Lower leg skin (tissue), 4 donors: ENCODE measurements around the gene TTC12. TPM values are rescaled to one million over a fixed set of nuclear protein-coding genes. Genes with fewer than 3 reads are reported as not detected.

ENCODE experiments used
- DNase-seq, 2 donors: peaks; one replicate each; pipeline ENCODE4 v3.0.0-alpha.2; 2019; ENCODE audit warnings: low spot score in 2 of 2
- H3K4me3 ChIP-seq: fragments of 200-600 bp; sonication (generic); 2 replicates; pipeline ENCODE4 v1.5.1; 2017; ENCODE audit warnings: mild to moderate bottlenecking, low read depth; ENCODE audit not compliant: poor library complexity, severe bottlenecking
- POLR2A ChIP-seq, 2 donors: fragments of 450-650 bp; IDR thresholded peaks; one replicate each; pipeline ENCODE4 v1.6.1; 2016 to 2017; ENCODE audit warnings: antibody characterized with exemption in 2 of 2, mild to moderate bottlenecking in 1 of 2, moderate library complexity in 1 of 2
- WGBS, 2 donors: methylation state at CpG; one replicate each; pipeline ENCODE4 v1.1.5; 2018; 5-methylcytosine and 5-hydroxymethylcytosine counted together
- intact Hi-C: fragments of 100-400 bp; cut with DNase I; formaldehyde crosslinking; loops from one replicate; pipeline ENCODE4 v1.15.0; 2023; ENCODE audit warnings: low total_unique reads
- total RNA-seq, 4 donors: library from RNA; depleted of rRNA; stranded (reverse); fragments of >200 nt; gene quantifications; one replicate each; pipeline ENCODE4 v1.1.0, GENCODE V29; 2016
- TF ChIP-seq, protein P1 (sequence below), 3 donors: fragments of 450-650 bp; IDR thresholded peaks; one replicate each; pipeline ENCODE4 v1.5.1; 2016; ENCODE audit warnings: antibody characterized with exemption in 3 of 3, mild to moderate bottlenecking in 3 of 3, moderate library complexity in 2 of 3

The TTC12 gene
- total RNA-seq, 4 donors from 2014 or later, result 14.5 to 48.2 (median 21.9) TPM

DNA sequence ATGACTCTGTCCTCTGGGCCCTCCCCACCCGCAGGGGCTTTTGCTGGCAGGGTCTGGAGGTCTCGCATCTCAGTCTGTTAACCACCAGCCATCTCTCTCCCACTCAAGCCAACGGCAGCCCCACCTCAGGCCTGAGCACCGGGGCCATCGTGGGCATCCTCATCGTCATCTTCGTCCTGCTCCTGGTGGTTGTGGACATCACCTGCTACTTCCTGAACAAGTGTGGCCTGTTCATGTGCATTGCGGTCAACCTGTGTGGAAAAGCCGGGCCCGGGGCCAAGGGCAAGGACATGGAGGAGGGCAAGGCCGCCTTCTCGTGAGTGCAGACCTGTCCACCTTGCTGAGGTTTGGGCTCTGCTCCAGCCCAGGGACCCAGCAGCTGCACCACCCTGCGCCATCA, 44.3 kb upstream of the TTC12 start:
- intact Hi-C loops, result no loop called here
- DNase-seq, result peak in 1 of 2 donors; percentile 75
- no peak overlapping the region for H3K4me3 ChIP-seq
- 94 to 99% methylated on average over 13 of the region's 13 CpGs for WGBS, 2 donors
- TF ChIP-seq POLR2A (IDR thresholded peaks at IDR 0.05), result no peak
- TF ChIP-seq, protein P1, sequence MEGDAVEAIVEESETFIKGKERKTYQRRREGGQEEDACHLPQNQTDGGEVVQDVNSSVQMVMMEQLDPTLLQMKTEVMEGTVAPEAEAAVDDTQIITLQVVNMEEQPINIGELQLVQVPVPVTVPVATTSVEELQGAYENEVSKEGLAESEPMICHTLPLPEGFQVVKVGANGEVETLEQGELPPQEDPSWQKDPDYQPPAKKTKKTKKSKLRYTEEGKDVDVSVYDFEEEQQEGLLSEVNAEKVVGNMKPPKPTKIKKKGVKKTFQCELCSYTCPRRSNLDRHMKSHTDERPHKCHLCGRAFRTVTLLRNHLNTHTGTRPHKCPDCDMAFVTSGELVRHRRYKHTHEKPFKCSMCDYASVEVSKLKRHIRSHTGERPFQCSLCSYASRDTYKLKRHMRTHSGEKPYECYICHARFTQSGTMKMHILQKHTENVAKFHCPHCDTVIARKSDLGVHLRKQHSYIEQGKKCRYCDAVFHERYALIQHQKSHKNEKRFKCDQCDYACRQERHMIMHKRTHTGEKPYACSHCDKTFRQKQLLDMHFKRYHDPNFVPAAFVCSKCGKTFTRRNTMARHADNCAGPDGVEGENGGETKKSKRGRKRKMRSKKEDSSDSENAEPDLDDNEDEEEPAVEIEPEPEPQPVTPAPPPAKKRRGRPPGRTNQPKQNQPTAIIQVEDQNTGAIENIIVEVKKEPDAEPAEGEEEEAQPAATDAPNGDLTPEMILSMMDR (IDR thresholded peaks at IDR 0.05), result no peak

DNA sequence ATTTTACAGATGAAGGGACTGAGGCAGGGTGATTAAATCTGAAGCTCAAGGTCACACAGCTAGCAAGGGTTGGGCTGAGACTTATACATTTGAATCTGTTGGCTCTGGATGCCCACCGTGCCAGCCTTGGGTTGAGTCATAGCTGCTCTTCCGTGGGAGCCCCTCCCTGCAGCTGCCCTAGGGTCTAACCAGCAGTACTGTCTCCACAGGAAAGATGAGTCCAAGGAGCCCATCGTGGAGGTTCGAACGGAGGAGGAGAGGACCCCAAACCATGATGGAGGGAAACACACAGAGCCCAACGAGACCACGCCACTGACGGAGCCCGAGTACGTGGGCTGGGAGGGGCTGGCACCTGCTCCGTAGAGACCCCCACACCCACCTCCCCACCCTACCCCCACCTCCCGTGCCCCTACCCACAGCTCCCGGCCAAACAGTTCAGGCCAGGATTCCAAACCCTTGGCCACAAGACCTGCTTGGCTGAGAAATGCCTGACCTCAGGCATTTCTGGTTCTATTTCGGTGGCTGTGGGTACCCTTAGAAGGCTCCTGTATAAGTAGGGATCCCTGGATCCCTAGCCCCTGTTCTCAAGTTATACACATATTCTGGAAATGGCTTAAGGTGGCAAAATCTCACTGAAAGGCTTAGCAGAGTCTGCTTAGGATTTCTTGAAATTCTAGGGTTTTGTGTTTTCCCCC, 42.7 kb upstream of the TTC12 start:
- no peak overlapping the region for H3K4me3 ChIP-seq
- TF ChIP-seq POLR2A (IDR thresholded peaks at IDR 0.05), result no peak
- DNase-seq, result peak in 1 of 2 donors; percentile 71
- WGBS, 2 donors, result 84 to 91% methylated on average over 13 to 14 of the region's 14 CpGs
- intact Hi-C loops, result no loop called here

DNA sequence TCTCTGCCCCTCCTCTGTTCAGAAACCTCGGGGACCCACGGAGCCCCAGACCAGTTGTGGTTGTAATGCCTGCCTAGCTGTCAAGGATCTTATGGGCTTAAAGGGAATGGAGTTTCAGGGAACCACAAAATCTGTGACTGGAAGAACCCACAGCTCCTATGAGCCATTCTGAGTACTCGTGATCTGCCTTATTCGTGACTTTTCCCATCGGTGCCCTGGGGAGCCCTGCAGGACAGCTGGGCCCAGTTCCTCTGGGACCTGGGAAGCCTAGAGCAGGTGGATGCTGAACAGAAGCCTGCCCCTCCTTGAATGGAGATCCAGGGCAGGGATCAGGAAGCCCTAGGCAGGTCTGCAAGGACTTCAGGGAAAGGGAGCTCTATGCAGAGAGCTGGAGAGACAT, 42.1 kb upstream of the TTC12 start:
- 65 to 72% methylated on average over 5 of the region's 5 CpGs for WGBS, 2 donors
- TF ChIP-seq, protein P1 (IDR thresholded peaks at IDR 0.05), result no peak
- TF ChIP-seq POLR2A (IDR thresholded peaks at IDR 0.05), result no peak
- H3K4me3 ChIP-seq, result no peak overlapping the region
- intact Hi-C loops, result no loop called here
- DNase-seq, result no peak

DNA sequence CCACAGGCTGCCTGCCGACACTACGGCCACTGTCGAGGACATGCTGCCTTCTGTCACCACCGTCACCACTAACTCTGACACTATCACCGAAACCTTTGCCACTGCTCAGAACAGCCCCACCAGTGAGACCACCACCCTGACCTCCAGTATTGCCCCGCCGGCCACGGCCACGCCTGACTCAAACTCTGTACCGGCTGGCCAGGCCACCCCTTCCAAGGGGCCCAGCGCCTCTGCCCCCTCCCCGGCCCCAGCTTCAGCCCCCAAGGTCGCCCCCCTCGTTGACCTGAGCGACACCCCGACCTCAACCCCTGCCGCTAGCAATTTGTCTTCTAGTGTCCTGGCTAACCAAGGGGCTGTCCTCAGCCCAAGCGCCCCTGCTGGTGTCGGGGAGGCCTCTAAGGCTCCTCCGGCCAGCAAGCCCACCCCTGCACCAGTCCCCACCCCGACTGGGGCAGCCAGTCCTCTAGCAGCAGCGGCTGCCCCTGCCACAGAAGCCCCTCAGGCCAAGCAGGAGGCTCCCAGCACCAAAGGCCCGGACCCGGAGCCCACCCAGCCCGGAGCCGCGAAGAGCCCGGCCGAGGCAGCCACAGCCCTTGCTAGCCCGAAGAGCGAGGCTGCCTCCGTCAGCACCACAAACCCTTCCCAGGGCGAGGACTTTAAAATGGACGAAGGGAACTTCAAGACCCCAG, 41.3 kb upstream of the TTC12 start:
- intact Hi-C loops, result no loop called here
- H3K4me3 ChIP-seq, result no peak overlapping the region
- peak in 1 of 2 donors; percentile 59 for DNase-seq
- TF ChIP-seq, protein P1 (IDR thresholded peaks at IDR 0.05), result no peak
- TF ChIP-seq POLR2A (IDR thresholded peaks at IDR 0.05), result no peak
- 92% methylated on average over 28 to 33 of the region's 34 CpGs for WGBS, 2 donors

DNA sequence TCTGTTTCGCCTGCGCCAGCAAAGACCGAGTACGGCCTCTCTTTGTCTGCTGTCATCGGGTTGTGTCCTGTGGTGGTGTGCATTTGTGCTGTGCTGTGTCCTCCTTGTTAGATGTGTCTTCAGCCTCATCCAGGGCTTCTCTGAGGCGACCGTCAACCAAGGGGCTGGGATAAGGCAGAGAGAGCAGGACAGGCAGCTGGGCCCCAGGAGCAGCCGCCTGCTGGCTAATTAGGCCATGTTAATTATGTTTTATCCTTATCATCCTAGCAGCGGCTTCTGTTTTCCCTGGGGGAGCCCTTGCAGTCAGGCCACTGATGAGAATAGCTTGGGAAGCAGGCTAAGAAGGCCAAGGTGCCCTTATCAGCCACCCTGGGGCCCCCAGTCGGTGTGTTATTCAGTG, 40.7 kb upstream of the TTC12 start:
- TF ChIP-seq, protein P1 (IDR thresholded peaks at IDR 0.05), result no peak
- TF ChIP-seq POLR2A (IDR thresholded peaks at IDR 0.05), result no peak
- WGBS, 2 donors, result 86 to 92% methylated on average over 10 of the region's 10 CpGs
- DNase-seq, result peak in 1 of 2 donors; percentile 61
- no peak overlapping the region for H3K4me3 ChIP-seq
- intact Hi-C loops, result no loop called here

DNA sequence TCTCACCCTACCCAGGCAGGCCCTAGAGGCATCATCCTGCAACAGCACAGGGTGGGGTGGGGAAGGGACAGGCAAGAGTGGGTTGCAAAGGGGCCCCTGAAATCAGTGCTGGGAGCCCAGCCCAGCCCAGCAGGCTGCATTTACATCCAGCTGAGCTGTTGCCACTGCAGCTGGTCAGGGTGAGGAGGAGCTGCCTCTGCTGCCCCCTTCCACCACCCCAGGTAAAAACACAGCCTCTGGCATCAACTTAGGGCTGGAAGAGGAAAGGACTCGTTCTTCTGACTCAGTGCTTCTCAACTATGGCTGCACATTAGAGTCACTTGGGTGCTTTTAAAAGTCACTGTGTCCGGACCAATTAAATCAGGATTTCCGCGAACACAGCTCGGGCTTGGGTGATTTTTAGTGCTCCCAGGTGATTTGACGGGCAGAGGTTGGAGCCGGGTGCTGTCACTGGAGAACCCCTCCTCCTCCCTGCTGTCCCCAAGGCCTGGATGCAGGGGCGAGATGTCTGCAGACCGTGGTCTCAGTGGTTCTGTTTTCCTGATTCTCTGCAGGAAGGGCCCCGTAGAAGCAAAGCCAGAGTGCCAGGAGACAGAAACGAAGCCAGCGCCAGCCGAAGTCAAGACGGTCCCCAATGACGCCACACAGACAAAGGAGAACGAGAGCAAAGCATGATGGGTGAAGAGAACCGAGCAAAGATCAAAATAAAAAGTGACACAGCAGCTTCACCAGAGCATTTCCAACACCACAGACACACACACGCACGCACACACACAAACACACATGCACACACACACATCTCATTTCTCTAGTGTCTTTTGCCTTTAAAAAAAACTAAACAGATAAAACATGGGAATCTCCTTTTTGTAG, 39.4 kb upstream of the TTC12 start:
- H3K4me3 ChIP-seq, result no peak overlapping the region
- peak in 1 of 2 donors; percentile 78 for DNase-seq
- no peak for TF ChIP-seq POLR2A (IDR thresholded peaks at IDR 0.05)
- TF ChIP-seq, protein P1 (IDR thresholded peaks at IDR 0.05), result no peak
- intact Hi-C loops, result no loop called here
- WGBS, 2 donors, result 86 to 89% methylated on average over 19 of the region's 19 CpGs
